ENCODE results near the gene OMD. TPM values are rescaled to one million over a fixed set of nuclear protein-coding genes. Genes with fewer than 3 reads are reported as not detected.
"Not testable (repeated sequence)": the region's sequence is repeated elsewhere in the genome, so short reads cannot be mapped to it uniquely, and the experiment has no call there.

Gene OMD
- total RNA-seq, 4 donors from 2014 or later, result 0.11 to 21.9 (median 2.4) TPM

- no peak for TF ChIP-seq POLR2A (IDR thresholded peaks at IDR 0.05)
- no peak for TF ChIP-seq CTCF (IDR thresholded peaks at IDR 0.05)
- 84 to 91% methylated on average over 2 of the region's 2 CpGs for WGBS, 2 donors
- Histone ChIP-seq H3K27ac (no peak overlapping the region), H3K36me3 (no peaks in the 10 kb centered on the region), H3K27me3 (no peaks in the 10 kb centered on the region), H3K4me3 (peak overlapping the region in 3 of 4 donors; percentile 17 to 47 (median 29)), H3K9me3 (no peaks in the 10 kb centered on the region), H3K4me1 (peaks cover 0 to 17% (median 0%) of the 10 kb centered on the region in 3 donors)
- intact Hi-C loops (cut with DNase I), result no loop called here
- DNase-seq, result no peak
Measured at GRCh38 chr9:92422611-92423338, 1.5 kb downstream of the OMD start.

GRCh38 chr9:92414566-92414965, 9.7 kb downstream of the OMD start:
- TF ChIP-seq CTCF (IDR thresholded peaks at IDR 0.05), result no peak
- no peak for TF ChIP-seq POLR2A (IDR thresholded peaks at IDR 0.05)
- intact Hi-C loops (cut with DNase I), result no loop called here
- Histone ChIP-seq H3K27me3 (no peaks in the 10 kb centered on the region), H3K4me3 (no peak overlapping the region), H3K4me1 (no peaks in the 10 kb centered on the region), H3K27ac (no peak overlapping the region), H3K9me3 (no peaks in the 10 kb centered on the region), H3K36me3 (no peaks in the 10 kb centered on the region)
- 40 to 47% methylated on average over 1 of the region's 1 CpG for WGBS, 2 donors
- DNase-seq, result no peak

- intact Hi-C loops (cut with DNase I); H3K36me3 ChIP-seq; H3K27me3 ChIP-seq; H3K9me3 ChIP-seq; DNase-seq; H3K4me1 ChIP-seq; H3K27ac ChIP-seq; H3K4me3 ChIP-seq: not testable (repeated sequence)
- WGBS, 2 donors, result 70 to 88% methylated on average over 4 of the region's 4 CpGs
Measured at GRCh38 chr9:92411157-92411556, 13.1 kb downstream of the OMD start.

- H3K9me3 ChIP-seq, result no peaks in the 10 kb centered on the region
- intact Hi-C loops (cut with DNase I), result no loop called here
- no peak overlapping the region for H3K27ac ChIP-seq
- WGBS, 2 donors, result 83 to 97% methylated on average over 2 of the region's 2 CpGs
- H3K4me1 ChIP-seq, result peaks cover 0 to 16% (median 0%) of the 10 kb centered on the region in 3 donors
- no peak overlapping the region for H3K4me3 ChIP-seq
- DNase-seq, result no peak
- no peaks in the 10 kb centered on the region for H3K36me3 ChIP-seq
- no peak for TF ChIP-seq POLR2A (IDR thresholded peaks at IDR 0.05)
- no peak for TF ChIP-seq CTCF (IDR thresholded peaks at IDR 0.05)
- H3K27me3 ChIP-seq, result no peaks in the 10 kb centered on the region
Measured at GRCh38 chr9:92408747-92409478, 15.4 kb downstream of the OMD start.

GRCh38 chr9:92407818-92408217, 16.5 kb downstream of the OMD start:
- no peaks in the 10 kb centered on the region for H3K9me3 ChIP-seq
- WGBS, 2 donors, result 91 to 100% methylated on average over 2 of the region's 2 CpGs
- H3K27me3 ChIP-seq, result no peaks in the 10 kb centered on the region
- intact Hi-C loops (cut with DNase I), result no loop called here
- H3K4me3 ChIP-seq, result no peak overlapping the region
- no peak overlapping the region for H3K27ac ChIP-seq
- no peak for TF ChIP-seq CTCF (IDR thresholded peaks at IDR 0.05)
- TF ChIP-seq POLR2A (IDR thresholded peaks at IDR 0.05), result no peak
- H3K36me3 ChIP-seq, result no peaks in the 10 kb centered on the region
- no peak for DNase-seq
- H3K4me1 ChIP-seq, result peaks cover 0 to 16% (median 0%) of the 10 kb centered on the region in 3 donors
